OCI-LY7 (cell line): ENCODE results near the gene UVRAG.

Experiments used
- CTCF ChIP-seq: fragments of 200-600 bp; sonication (generic); conservative IDR thresholded peaks from 2 replicates; pipeline ENCODE4 v1.5.1; 2014; ENCODE audit warnings: mild to moderate bottlenecking, antibody characterized with exemption, low read length, moderate library complexity, mixed read lengths
- EZH2phosphoT487 ChIP-seq: fragments of 200-600 bp; sonication (generic); IDR thresholded peaks from 2 replicates; pipeline ENCODE4 v1.6.1; 2018; ENCODE audit warnings: low read depth, borderline replicate concordance, mild to moderate bottlenecking, mixed run types, antibody characterized with exemption, low read length, moderate library complexity, mixed read lengths

- no peak for TF ChIP-seq CTCF
- no peak for TF ChIP-seq EZH2phosphoT487
These were observed 99.0 kb downstream of the UVRAG start for GRCh38 chr11:75913984-75914383.
